Measurements from ENCODE around the gene FRRS1L. TPM values are rescaled to one million over a fixed set of nuclear protein-coding genes. Genes with fewer than 3 reads are reported as not detected.

Gene FRRS1L
- total and polyA plus RNA-seq, 2 of the 4 experiments (the other 2 are of a cell fraction), result under 0.01 to 0.05 TPM

DNA sequence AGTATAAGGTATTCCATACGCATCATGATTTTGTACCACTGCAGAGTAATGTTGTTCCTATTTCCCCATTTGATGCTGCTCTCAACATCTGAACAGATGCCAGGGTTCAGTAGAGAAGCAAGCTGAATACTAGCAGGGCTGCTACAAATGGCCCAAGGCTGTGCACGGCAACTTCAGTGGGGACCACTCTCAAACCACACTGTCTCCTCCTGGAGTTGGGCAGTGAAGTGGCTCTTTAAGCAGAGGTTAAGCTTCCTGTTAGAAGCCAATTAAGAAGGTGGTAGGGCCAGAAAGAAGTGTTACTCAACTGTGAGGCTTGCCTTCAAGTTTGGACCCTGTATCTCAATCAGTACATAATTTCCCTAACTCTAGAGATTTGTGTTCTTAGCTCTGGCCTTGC is 79.3 kb downstream of the FRRS1L start:
- Histone ChIP-seq H3K14ac (replicated peaks; ENCODE audit: low read depth, low read length) (no peak overlapping the region), H2BK20ac (ENCODE audit: low read depth, low read length) (no peak overlapping the region), H4K8ac (ENCODE audit: low read depth in 2 of 2, low read length in 2 of 2) (no peak overlapping the region), H2BK5ac (ENCODE audit: low read depth, low read length, poor library complexity, severe bottlenecking) (peak overlapping the region; percentile 11), H4K5ac (ENCODE audit: low read depth, low read length) (no peak overlapping the region), H3K9me3 (ENCODE audit: control insufficient read depth, insufficient read depth, low read length) (no peaks in the 10 kb centered on the region), H3K56ac (ENCODE audit: extremely low read depth, insufficient read depth, low read length) (no peak overlapping the region), H3K9ac (ENCODE audit: low read depth, low read length) (no peak overlapping the region), H2AK9ac (replicated peaks; ENCODE audit: low read depth, low read length, poor library complexity) (no peak overlapping the region), H3K4me1 (ENCODE audit: control insufficient read depth, insufficient read depth, low read length) (no peaks in the 10 kb centered on the region; the same call in 1 of the 2 replicates), H3K27me3 (ENCODE audit: control insufficient read depth, insufficient read depth, low read length) (no peaks in the 10 kb centered on the region), H3K36me3 (ENCODE audit: control insufficient read depth, insufficient read depth, low read length) (peaks cover 18% of the 10 kb centered on the region), H3K18ac (ENCODE audit: low read depth, low read length) (no peak overlapping the region), H2AK5ac (ENCODE audit: low read depth, low read length) (no peak overlapping the region), H2BK120ac (ENCODE audit: low read depth, low read length) (no peak overlapping the region), H3K4me2 (ENCODE audit: low read depth, low read length) (no peak overlapping the region), H3K23ac (ENCODE audit: low read depth, low read length) (no peak overlapping the region), H2BK15ac (ENCODE audit: low read depth, low read length) (peak overlapping the region; percentile 26; the same call in 1 of the 3 replicates), H3K79me1 (ENCODE audit: low read depth in 1 of 2, low read length in 2 of 2) (peaks cover 25 to 58% of the 10 kb centered on the region in 2 experiments), H3K9me1 (ENCODE audit: insufficient read depth, low read length) (0 out of 2 replicates have a peak, but pooled peaks cover 4% of the 10 kb centered on the region), H3K27ac (ENCODE audit: insufficient read depth, low read length) (no peak overlapping the region), H3K4ac (ENCODE audit: low read depth, low read length) (no peak overlapping the region), H3K4me3 (ENCODE audit: insufficient read depth, low read depth, low read length) (no peak overlapping the region), H4K20me1 (ENCODE audit: insufficient read depth, low read length) (no peaks in the 10 kb centered on the region), H4K91ac (ENCODE audit: insufficient read depth, low read depth, low read length) (no peak overlapping the region), H2AFZ (replicated peaks; ENCODE audit: low read length, poor library complexity) (no peak overlapping the region)
- POLR2A ChIA-PET (ENCODE audit: unreplicated experiment), result no interaction called here
- CTCF ChIA-PET, result no interaction called here
- no peak for ATAC-seq (ENCODE audit: low read depth)
- dilution Hi-C loops (cut with HindIII; ENCODE audit: low sequenced_read_pairs, unreplicated experiment), result no loop called here
- in situ Hi-C loops (cut with MboI; ENCODE audit: low sequenced_read_pairs), result no loop called here
- intact Hi-C loops (cut with micrococcal nuclease), result no loop called here
- no peak for DNase-seq
- WGBS, 2 experiments (ENCODE audit: extremely low coverage in 2 of 2, insufficient read length in 1 of 2), result no CpG with 5 or more reads among the region's 2 CpGs
- TF ChIP-seq SMC3 (IDR thresholded peaks at IDR 0.05; ENCODE audit: low read depth, low read length) (no peak), NFE2L2 (IDR thresholded peaks at IDR 0.05; ENCODE audit: low read depth, low read length) (no peak)
- no TSS peak for BruUV-seq (replicated peaks)

Data from IMR-90 (cell line).